Activated CD8-positive, alpha-beta memory T cell treated with anti-CD3 and anti-CD28 coated beads for 24 hours (primary cell): ENCODE data around the gene TOP2A.
"Not testable (repeated sequence)": the region's sequence is repeated elsewhere in the genome, so short reads cannot be mapped to it uniquely, and the experiment has no call there.

Experiments
- DNase-seq: peaks from one replicate; pipeline ENCODE4 v3.0.0-alpha.2; 2020

Gene TOP2A

DNA sequence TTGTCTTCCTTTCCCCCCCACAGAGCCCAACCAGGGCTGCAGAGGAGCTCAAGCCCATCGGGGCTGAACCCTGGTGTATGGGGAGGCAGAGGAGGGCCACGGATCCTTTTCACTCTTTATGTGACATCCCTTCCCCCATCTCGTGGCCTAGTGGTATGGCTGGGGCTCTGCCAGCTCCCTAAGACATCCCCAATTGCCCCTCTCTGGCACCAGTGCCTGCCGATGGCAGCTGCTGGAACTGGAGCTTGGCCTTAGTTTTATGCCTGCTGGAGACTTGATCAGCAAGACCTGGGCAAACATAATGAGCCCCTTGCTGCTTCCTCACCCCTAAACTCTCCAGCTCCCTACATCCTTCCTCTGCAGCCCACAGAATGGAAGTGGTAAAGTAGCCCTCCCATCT is 8.0 kb upstream of the TOP2A start:
- DNase-seq: peak; percentile 59

DNA sequence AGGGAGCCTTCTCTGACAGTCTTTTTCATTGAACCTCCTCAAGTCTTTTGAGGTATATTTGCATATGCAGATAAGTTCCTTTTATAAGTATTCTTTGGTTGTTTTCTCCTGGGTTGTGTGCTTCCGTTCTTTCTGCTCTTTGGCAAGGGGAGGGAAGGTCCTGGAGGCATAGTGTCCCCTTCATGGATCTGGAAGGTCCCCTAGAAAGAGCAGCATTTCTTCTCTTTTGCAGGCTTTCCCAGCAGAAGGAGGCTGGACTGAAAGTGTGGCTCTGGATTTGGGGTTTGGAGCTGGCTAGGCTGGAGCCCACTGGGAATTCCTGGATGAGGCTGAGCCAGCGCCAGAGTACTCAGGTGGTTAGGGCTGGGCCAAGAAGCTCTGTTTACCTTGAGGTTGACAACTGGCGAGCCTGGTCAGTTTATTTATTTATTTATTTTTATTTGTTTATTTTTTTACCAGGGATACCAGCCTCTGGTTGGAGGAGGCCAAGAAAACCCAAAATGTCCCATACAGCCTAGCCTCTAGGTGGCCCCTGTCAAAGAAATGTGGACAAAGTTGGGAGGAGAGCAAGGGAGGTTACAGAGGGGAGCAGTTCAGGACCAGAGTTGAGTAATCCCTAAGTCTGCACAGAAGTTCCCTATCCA is 5.4 kb upstream of the TOP2A start:
- no peak for DNase-seq

DNA sequence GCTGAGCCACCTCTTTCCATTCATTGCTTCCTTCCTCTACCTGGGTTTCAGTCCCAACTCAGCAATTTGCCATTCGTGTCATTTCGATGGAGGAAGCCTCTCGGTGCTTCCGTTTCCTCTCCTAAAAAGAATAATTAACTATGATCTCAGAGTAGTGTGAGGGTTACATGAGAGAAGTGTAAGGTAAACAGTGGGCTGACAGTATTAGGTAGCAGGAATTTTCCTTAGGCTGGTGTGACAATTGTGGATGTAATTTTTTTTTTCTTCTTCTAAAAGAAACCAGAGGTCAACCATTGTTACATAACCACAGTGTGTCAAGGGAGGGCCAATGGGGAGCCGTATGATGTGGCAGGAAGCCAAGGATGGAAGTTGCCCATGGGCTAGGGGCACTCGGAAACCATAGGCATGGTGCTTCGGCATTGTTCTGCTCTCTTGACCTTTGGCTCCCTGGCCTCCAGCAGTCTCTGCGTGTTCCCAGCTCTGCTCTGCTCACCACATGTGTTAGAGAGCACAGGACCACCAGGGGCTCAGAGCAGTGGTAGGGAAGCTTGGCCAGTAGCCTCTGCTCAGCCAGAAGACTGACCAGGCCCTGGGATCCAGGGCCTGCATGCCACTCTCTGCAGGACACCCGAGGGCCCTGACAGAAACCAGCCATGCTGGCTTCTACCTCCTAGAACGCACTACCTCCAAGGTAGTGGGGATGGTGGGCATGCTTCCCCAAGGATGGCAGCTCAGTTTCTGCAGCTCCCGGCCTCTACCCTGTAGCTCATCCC is 2.0 kb upstream of the TOP2A start:
- no peak for DNase-seq

DNA sequence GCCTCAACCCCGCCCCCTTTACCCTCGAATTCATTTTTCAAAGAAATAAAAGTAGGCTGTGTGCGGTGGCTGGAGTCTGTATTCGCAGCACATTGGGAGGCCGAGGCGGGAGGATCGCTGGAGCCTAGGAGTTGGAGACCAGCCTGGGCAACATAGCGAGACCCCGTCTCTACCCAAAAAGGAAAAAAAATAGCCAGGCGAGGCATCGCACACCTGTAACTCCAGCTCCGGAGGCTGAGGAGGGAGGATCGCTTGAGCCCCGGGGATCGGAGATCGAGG is 671 bp upstream of the TOP2A start:
- DNase-seq: no peak

DNA sequence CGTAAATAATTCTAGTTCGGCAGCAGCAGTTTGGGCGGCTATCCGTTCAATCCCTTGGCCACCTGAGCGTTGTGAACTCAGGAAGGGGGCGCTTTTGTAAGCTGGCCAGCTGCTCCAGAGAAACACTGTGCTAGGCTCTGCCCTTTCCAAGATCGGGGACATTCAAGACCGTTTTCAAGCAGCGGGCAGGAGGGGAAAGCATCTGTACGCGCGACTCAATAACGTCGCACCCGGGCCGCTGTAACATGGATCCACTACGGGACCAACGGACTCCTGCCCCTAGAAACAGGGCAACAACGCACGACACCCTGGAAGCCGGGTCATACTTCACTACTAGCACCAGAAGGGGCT is 463 bp downstream of the TOP2A start:
- no peak for DNase-seq

GRCh38 chr17:40416671-40417070 is 1.0 kb downstream of the TOP2A start:
- no peak for DNase-seq

GRCh38 chr17:40415390-40415789 is 2.3 kb downstream of the TOP2A start:
- no peak for DNase-seq

GRCh38 chr17:40414312-40414711 is 3.4 kb downstream of the TOP2A start:
- DNase-seq: not testable (repeated sequence)

DNA sequence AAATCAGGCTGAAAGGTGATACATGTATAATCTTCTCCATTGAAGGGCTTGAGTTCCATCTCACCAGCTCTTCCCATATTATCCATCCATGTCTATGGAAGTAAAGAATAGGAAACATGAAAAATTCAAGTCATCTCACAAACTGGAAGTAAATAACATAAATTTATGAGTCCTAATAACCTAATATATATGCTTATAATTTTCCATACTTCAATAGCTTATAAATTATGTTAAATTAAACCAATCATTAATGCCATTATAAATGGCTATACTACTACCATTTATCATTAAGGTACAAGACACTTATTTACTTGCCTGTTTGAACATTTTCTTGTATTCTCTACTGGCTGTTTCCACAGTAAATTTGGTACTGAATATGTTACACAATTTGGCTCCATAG is 4.8 kb downstream of the TOP2A start:
- no peak for DNase-seq

GRCh38 chr17:40411821-40412220 is 5.9 kb downstream of the TOP2A start:
- DNase-seq: no peak

DNA sequence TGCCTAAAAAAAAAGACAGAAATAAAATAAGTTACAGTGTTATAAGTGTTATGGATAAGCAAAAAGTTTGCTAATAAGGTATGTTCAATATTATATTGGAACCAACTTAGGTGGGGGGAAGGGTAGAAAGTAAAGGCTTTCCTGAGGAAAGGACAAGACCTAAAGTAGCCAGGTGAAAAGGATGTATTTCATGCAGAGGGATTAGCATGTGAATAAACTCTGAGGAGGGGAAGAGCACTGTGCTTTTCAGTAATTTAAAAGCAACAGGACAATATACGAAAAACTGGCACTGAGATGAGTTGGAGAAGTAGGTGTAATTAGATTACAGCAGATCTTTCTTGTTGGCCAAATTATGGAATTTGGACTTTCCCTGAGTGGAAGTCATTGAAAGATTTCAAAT is 7.6 kb downstream of the TOP2A start:
- no peak for DNase-seq

- DNase-seq: not testable (repeated sequence)
Measured at GRCh38 chr17:40409540-40409939, 8.2 kb downstream of the TOP2A start.

DNA sequence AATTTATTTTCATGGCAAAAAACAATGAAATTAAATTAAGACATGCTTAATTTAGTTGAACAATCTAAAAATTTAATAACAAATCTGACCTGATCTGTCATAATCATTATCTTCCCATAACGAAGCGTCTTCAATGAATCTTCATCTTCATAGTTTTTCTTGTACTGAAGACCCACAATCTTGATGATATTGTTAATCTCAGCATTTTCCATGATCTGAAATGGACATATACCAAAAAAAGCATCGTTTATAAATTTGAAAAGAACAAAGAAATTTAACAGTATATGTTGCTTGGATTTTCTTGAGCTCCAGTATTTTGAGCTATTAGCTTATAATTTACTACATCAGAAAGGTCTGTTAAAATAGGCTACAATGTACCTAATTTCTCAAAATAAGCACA is 10.2 kb downstream of the TOP2A start:
- DNase-seq: no peak

DNA sequence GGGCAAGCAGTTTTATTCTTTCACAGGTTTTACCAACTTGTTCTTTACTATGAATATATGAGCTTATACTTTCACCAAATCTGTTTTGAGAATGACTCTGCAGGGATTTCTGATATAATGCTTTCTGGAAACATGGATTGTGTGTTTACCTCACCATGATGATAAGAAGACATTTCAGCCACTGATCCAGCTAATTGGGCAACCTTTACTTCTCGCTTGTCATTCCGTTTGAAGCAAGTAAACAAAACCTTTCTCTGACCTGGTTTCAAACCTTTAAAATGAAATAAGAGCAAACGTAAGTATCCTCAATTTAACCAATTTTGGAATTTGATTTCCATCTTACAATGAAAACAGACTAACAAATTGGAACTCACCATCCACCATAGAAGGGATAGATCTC is 13.7 kb downstream of the TOP2A start:
- DNase-seq: no peak

DNA sequence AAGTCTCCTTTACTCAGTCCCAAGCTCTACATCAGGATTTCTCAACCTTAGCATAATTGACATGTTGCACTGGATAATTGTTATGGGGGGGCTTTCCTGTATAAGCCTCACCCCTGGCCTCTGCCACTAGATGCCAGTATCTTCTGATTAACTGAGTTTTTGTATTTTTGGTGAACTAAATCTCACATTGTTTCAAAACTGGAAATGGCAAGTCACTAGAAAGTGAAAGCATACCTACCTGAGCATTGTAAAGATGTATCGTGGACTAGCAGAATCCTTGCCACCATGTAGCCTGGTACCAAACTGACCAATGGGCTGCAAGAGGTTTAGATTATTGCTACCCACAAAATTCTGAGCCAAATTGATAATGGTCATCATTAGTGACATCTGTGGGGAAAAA is 15.0 kb downstream of the TOP2A start:
- DNase-seq: no peak

- no peak for DNase-seq
Measured at GRCh38 chr17:40399185-40399584, 18.5 kb downstream of the TOP2A start.

DNA sequence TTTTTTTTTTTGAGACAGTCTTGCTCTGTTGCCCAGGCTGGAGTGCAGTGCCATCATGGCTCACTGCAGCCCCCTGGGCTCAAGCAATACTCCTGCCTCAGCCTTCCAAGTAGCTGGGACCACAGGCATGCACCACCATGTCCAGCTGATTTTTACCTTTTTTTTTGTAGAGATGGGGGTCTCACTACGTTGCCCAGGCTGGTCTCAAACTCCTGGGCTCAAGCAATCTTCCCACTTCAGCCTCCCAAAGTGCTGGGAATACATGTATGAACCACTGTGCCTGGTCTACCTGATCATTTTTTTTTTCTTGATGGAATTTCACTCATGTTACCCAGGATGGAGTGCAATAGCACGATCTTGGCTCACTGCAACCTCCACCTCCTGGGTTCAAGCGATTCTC is 31.1 kb downstream of the TOP2A start:
- not testable (repeated sequence) for DNase-seq

GRCh38 chr17:40382251-40382650 is 35.4 kb downstream of the TOP2A start:
- no peak for DNase-seq

DNA sequence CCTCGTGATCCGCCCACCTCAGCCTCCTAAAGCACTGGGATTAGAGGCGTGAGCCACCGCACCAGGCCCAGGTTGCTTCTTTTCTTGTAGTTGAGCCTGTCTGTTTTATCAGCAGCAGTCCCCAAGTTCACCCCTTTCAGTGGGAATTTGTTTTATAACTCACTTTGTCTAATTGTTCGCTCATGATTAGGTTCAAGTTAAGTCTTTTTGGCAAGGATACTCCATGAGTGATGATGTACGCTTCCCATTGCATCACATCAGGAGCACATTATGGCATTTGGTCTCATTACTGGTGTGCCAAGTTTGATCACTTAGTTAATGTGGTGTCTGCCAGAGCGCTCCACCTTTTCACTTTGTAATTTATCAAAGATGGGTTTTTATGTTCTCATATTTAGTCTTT is 38.7 kb downstream of the TOP2A start:
- no peak for DNase-seq

- no peak for DNase-seq
Measured at GRCh38 chr17:40377832-40378231, 39.9 kb downstream of the TOP2A start.

DNA sequence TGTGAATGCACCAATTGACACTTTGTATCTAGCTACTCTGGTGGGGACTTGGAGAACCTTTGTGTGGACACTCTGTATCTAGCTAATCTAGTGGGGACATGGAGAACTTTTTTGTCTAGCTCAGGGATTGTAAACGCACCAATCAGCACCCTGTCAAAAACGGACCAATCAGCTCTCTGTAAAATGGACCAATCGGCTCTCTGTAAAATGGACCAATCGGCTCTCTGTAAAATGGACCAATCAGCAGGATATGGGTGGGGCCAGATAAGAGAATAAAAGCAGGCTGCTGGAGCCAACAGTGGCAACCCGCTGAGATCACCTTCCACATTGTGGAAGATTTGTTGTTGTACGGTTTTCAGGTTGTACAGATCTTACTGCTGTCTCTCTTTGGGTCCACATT is 41.2 kb downstream of the TOP2A start:
- DNase-seq: not testable (repeated sequence)

- DNase-seq: peak; percentile 46
Measured at GRCh38 chr17:40375786-40376185, 41.9 kb downstream of the TOP2A start.

GRCh38 chr17:40374821-40375498 is 42.7 kb downstream of the TOP2A start:
- peak; percentile 32 for DNase-seq

DNA sequence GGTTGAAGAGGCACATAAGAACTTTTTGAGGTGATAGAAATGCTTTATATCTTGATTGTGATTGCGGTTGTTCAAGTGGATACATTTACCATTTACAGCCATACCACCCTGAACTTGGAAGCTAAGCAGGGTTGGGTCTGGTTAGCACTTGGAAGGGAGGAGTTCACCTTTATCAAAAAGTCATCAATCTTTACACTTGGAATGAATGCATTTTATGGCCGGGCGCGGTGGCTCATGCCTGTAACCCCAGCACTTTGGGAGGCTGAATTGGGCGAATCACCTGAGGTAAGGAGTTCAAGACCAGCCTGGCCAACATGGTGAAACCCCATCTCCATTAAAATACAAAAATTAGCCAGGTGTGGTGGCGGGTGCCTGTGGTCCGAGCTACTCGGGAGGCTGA is 43.7 kb downstream of the TOP2A start:
- DNase-seq: no peak

- DNase-seq: no peak
Measured at GRCh38 chr17:40373324-40373723, 44.4 kb downstream of the TOP2A start.
